Naive thymus-derived CD4-positive, alpha-beta T cell (primary cell): ENCODE results near the gene MT1F. TPM values are rescaled to one million over a fixed set of nuclear protein-coding genes. Genes with fewer than 3 reads are reported as not detected.

ENCODE experiments used
- ATAC-seq: fragments of 150-1000 bp; cut with Tn5 transposase; 2 replicates; pipeline ENCODE4 v1.10.0; 2021; ENCODE audit warnings: mild to moderate bottlenecking, moderate library complexity
- CTCF ChIA-PET: fragments of 350-600 bp; sonication (Branson Sonifier 250); formaldehyde crosslinking; loops from one replicate; lab custom pipeline; 2021; ENCODE audit warnings: antibody characterized with exemption; lab: Charles Lee
- POLR2A ChIA-PET: fragments of 350-600 bp; sonication (Branson Sonifier 250); formaldehyde crosslinking; loops from one replicate; lab custom pipeline; 2021; ENCODE audit warnings: antibody characterized with exemption, inconsistent platforms; lab: Charles Lee
- DNase-seq, 9 donors: peaks; one replicate each; pipeline versions ENCODE4 v3.0.0 to v3.0.0-alpha.2; 2020 to 2022; ENCODE audit warnings: mixed read lengths in 1 of 9
- H3K27ac ChIP-seq: one replicate; pipeline ENCODE4 v1.7.0; 2013; ENCODE audit warnings: mild to moderate bottlenecking, low read depth, low read length, moderate library complexity
- H3K27me3 ChIP-seq, 2 donors: one replicate each; pipeline ENCODE4 v1.7.0; 2013; ENCODE audit warnings: low read length in 2 of 2, mild to moderate bottlenecking in 2 of 2, moderate library complexity in 2 of 2; ENCODE audit not compliant: control insufficient read depth in 2 of 2, insufficient read depth in 2 of 2
- H3K36me3 ChIP-seq, 3 experiments: 1 replicate in 2 of 3; 2 replicates in 1 of 3; pipeline ENCODE4 v1.7.0; 2013; ENCODE audit warnings: low read length in 3 of 3, mild to moderate bottlenecking in 3 of 3, moderate library complexity in 1 of 3; ENCODE audit not compliant: insufficient read depth in 3 of 3, control insufficient read depth in 2 of 3
- H3K4me1 ChIP-seq, 2 donors: one replicate each; pipeline ENCODE4 v1.7.0; 2013; ENCODE audit warnings: low read length in 2 of 2, mild to moderate bottlenecking in 2 of 2, moderate library complexity in 1 of 2; ENCODE audit not compliant: control insufficient read depth in 2 of 2, insufficient read depth in 2 of 2
- H3K4me3 ChIP-seq: 2 replicates; pipeline ENCODE4 v1.7.0; 2013; ENCODE audit warnings: mild to moderate bottlenecking, low read length
- H3K9me3 ChIP-seq, 3 experiments: 1 replicate in 2 of 3; 2 replicates in 1 of 3; pipeline ENCODE4 v1.7.0; 2013; ENCODE audit warnings: low read length in 3 of 3; ENCODE audit not compliant: control insufficient read depth in 2 of 3
- H3K27ac Mint-ChIP-seq, 9 donors: one replicate each; pipeline ENCODE4 v1.8.0; 2020 to 2022; ENCODE audit warnings: mixed read lengths in 9 of 9, mild to moderate bottlenecking in 8 of 9, moderate library complexity in 5 of 9, inconsistent platforms in 2 of 9
- H3K27me3 Mint-ChIP-seq, 5 donors: one replicate each; pipeline ENCODE4 v1.8.0; 2021 to 2022; ENCODE audit warnings: mixed read lengths in 5 of 5, mild to moderate bottlenecking in 1 of 5
- H3K36me3 Mint-ChIP-seq, 5 donors: one replicate each; pipeline ENCODE4 v1.8.0; 2020 to 2022; ENCODE audit warnings: mixed read lengths in 5 of 5, mild to moderate bottlenecking in 3 of 5, inconsistent platforms in 1 of 5
- H3K4me1 Mint-ChIP-seq, 7 donors: one replicate each; pipeline ENCODE4 v1.8.0; 2020 to 2022; ENCODE audit warnings: mixed read lengths in 7 of 7, mild to moderate bottlenecking in 3 of 7, inconsistent platforms in 1 of 7
- H3K4me3 Mint-ChIP-seq, 10 donors: one replicate each; pipeline ENCODE4 v1.8.0; 2020 to 2022; ENCODE audit warnings: mild to moderate bottlenecking in 10 of 10, mixed read lengths in 10 of 10, moderate library complexity in 6 of 10, inconsistent platforms in 2 of 10
- H3K9me3 Mint-ChIP-seq, 11 donors: one replicate each; pipeline ENCODE4 v1.8.0; 2020 to 2022; ENCODE audit warnings: mixed read lengths in 11 of 11, mild to moderate bottlenecking in 4 of 11, inconsistent platforms in 1 of 11, moderate library complexity in 1 of 11
- intact Hi-C, 2 donors: fragments of 100-400 bp; cut with micrococcal nuclease; formaldehyde crosslinking; loops; one replicate each; pipeline ENCODE4 v1.15.1; 2023
- polyA plus RNA-seq, 2 donors: library from polyadenylated mRNA; unstranded; fragments of 300-500 nt; fragmentation: Illumina TruSeq; gene quantifications; one replicate each; pipeline ENCODE4 v1.2.3, GENCODE V29; 2021
- total RNA-seq, 6 experiments: library from RNA in 5 of 6; stranded (reverse) in 5 of 6; gene quantifications; 1 replicate in 5 of 6; 2 replicates in 1 of 6; pipeline ENCODE4 v1.2.3 and lab custom pipeline; 2021 to 2026

Gene MT1F
- total and polyA plus RNA-seq, 7 experiments from 2014 or later: 5.6 to 42.4 (median 8.9) TPM

DNA sequence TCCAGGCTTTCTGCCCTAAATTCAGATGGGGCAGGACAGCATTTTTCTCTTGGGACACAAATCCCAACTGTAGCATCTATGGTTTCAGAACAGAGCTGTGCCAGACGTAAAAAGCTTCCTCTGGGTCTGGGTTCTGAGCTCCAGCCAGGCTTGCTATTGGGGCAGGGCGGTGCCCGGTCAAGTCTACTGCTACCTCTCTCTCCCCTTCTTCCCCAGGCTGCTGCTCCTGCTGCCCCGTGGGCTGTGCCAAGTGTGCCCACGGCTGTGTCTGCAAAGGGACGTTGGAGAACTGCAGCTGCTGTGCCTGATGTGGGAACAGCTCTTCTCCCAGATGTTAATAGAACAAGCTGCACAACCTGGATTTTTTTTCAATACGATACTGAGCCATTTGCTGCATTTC, 24.2 kb upstream of the MT1F start:
- peaks cover 0 to 4% (median 0%) of the 10 kb centered on the region in 11 donors for H3K9me3 Mint-ChIP-seq
- H3K4me3 Mint-ChIP-seq: peak overlapping the region in 3 of 10 donors; percentile 66 to 85 (median 71)
- H3K4me1 Mint-ChIP-seq: peaks cover 18 to 48% (median 28%) of the 10 kb centered on the region in 7 donors
- Histone ChIP-seq H3K9me3 (no peaks in the 10 kb centered on the region), H3K36me3 (no peaks in the 10 kb centered on the region), H3K4me1 (peaks cover 4 to 10% of the 10 kb centered on the region in 2 donors), H3K27ac (no peak overlapping the region), H3K4me3 (no peak overlapping the region), H3K27me3 (peaks cover 3 to 38% of the 10 kb centered on the region in 2 donors)
- ATAC-seq: no peak
- H3K36me3 Mint-ChIP-seq: peaks cover 0 to 4% (median 0%) of the 10 kb centered on the region in 5 donors
- no peak for DNase-seq
- POLR2A ChIA-PET: no interaction called here
- H3K27ac Mint-ChIP-seq: no peak overlapping the region
- CTCF ChIA-PET: no interaction called here
- peaks cover 72 to 82% (median 75%) of the 10 kb centered on the region in 5 donors for H3K27me3 Mint-ChIP-seq
- intact Hi-C loops: no loop called here

DNA sequence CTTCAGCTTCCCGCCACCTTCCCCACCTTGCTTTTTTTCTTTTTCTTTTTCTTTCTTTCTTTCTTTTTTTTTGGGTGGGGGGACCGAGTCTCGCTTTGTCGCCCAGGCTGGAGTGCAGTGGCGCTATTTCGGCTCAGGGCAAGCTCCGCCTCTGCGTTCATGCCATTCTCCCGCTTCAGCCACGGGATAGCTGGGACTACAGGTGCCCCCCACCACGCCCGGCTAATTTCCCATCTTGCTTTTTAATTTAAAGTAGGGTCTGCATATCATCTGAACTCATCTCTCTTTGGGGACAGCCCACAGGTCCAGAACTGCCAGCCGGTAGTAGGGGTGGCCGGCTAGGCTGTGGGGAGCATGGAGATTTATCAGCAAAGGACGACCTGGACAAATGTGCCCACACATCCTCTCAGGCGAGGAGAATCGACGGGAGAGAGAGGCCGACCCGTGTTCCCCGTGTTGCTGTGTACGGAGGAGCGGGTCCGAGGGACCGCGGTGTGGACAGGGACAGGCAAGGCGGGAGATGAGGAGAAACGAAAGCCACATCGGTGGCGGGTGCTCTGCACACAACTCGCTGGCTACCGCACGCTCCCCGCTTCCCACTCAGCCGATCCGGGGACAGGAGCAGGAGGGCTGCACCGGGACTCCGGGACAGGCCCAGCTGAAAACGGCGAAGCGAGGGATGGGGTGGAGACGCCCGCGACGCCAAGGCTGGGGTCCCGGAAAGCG, 22.9 kb upstream of the MT1F start:
- intact Hi-C loops: no loop called here
- peaks cover 82 to 91% (median 85%) of the 10 kb centered on the region in 5 donors for H3K27me3 Mint-ChIP-seq
- peaks cover 0 to 4% (median 0%) of the 10 kb centered on the region in 11 donors for H3K9me3 Mint-ChIP-seq
- no peak for ATAC-seq
- no peak for DNase-seq
- Histone ChIP-seq H3K36me3 (no peaks in the 10 kb centered on the region), H3K27ac (no peak overlapping the region), H3K4me1 (peaks cover 4 to 10% of the 10 kb centered on the region in 2 donors), H3K27me3 (peaks cover 7 to 38% of the 10 kb centered on the region in 2 donors), H3K4me3 (no peak overlapping the region), H3K9me3 (no peaks in the 10 kb centered on the region)
- peaks cover 20 to 50% (median 28%) of the 10 kb centered on the region in 7 donors for H3K4me1 Mint-ChIP-seq
- peaks cover 0 to 4% (median 0%) of the 10 kb centered on the region in 5 donors for H3K36me3 Mint-ChIP-seq
- peak overlapping the region; percentile 39 to 83 (median 73) for H3K4me3 Mint-ChIP-seq
- POLR2A ChIA-PET: interaction anchor here (1.0 kb wide), 1 partner anchor 9 kb away, joined by 5 read pairs; no protein-coding TSS in a partner anchor
- CTCF ChIA-PET: interaction anchor here (0.7 to 1.6 kb wide), 3 partner anchors 11 to 156 kb away, joined by 3 read pairs; no protein-coding TSS in a partner anchor
- H3K27ac Mint-ChIP-seq: no peak overlapping the region

GRCh38 chr16:56635441-56635967, 22.3 kb upstream of the MT1F start:
- Histone ChIP-seq H3K27me3 (peaks cover 7 to 38% of the 10 kb centered on the region in 2 donors), H3K9me3 (no peaks in the 10 kb centered on the region), H3K4me3 (no peak overlapping the region), H3K27ac (no peak overlapping the region), H3K4me1 (peaks cover 4 to 10% of the 10 kb centered on the region in 2 donors), H3K36me3 (no peaks in the 10 kb centered on the region)
- POLR2A ChIA-PET: no interaction called here
- Mint-ChIP-seq H3K4me3 (peak overlapping the region; percentile 48 to 83 (median 70)), H3K36me3 (peaks cover 0 to 4% (median 0%) of the 10 kb centered on the region in 5 donors), H3K27me3 (peaks cover 83 to 94% (median 89%) of the 10 kb centered on the region in 5 donors), H3K27ac (no peak overlapping the region), H3K4me1 (peaks cover 20 to 48% (median 28%) of the 10 kb centered on the region in 7 donors), H3K9me3 (peaks cover 0 to 4% (median 0%) of the 10 kb centered on the region in 11 donors)
- CTCF ChIA-PET: interaction anchor here (0.9 to 1.6 kb wide), 2 partner anchors 11 to 27 kb away, joined by 3 read pairs; no protein-coding TSS in a partner anchor
- DNase-seq: no peak
- intact Hi-C loops: no loop called here
- no peak for ATAC-seq

DNA sequence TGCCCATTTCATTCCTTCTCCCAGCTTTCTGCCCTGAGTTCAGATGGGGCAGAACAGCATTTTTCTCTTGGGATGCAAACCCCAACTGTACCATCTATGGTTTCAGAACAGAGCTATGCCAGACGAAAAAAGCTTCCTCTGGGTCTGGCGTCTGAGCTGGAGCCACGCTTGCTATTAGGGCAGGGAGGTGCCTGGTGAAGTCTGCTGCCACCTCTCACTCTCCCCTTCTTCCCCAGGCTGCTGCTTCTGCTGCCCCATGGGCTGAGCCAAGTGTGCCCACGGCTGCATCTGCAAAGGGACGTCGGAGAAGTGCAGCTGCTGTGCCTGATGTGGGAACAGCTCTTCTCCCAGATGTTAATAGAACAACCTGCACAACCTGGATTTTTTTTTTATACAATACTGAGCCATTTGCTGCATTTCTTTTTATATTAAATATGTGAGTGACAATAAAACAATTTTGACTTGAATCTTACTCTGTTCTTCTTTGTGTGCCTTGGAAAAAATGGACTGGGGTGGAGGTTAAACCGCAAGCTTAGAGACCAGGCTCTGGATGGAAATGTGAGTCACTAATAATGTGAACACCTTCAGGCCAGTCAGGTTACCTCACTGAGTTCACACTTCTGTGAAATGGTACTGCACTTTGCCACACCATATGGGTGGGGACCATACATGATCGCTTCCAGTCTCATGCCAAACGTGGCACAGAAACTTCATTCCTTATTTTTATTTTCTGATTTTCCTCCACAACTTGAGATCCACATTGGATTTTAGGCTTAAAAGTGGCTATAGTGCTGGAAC, 20.9 kb upstream of the MT1F start:
- Mint-ChIP-seq H3K4me3 (peak overlapping the region in 1 of 10 donors; percentile 57), H3K36me3 (peaks cover 0 to 2% (median 0%) of the 10 kb centered on the region in 5 donors), H3K27ac (no peak overlapping the region), H3K4me1 (peaks cover 18 to 43% (median 29%) of the 10 kb centered on the region in 7 donors), H3K27me3 (peaks cover 79 to 92% (median 85%) of the 10 kb centered on the region in 5 donors), H3K9me3 (peaks cover 0 to 6% (median 0%) of the 10 kb centered on the region in 11 donors)
- Histone ChIP-seq H3K27ac (no peak overlapping the region), H3K36me3 (no peaks in the 10 kb centered on the region), H3K27me3 (peaks cover 7 to 35% of the 10 kb centered on the region in 2 donors), H3K4me3 (no peak overlapping the region), H3K4me1 (peaks cover 4 to 10% of the 10 kb centered on the region in 2 donors), H3K9me3 (no peaks in the 10 kb centered on the region)
- intact Hi-C loops: no loop called here
- POLR2A ChIA-PET: interaction anchor here (1.1 kb wide), 1 partner anchor 28 kb away, joined by 3 read pairs; the partner anchor contains the start of gene MT2A
- no peak for ATAC-seq
- CTCF ChIA-PET: interaction anchor here (0.6 to 1.3 kb wide), 3 partner anchors 9 to 142 kb away, joined by 3 to 4 read pairs (median 3); no protein-coding TSS in a partner anchor
- no peak for DNase-seq

GRCh38 chr16:56637814-56638750, 19.7 kb upstream of the MT1F start, which contains the start of gene MT1A:
Gene MT1A, plus strand, starts transcription at chr16:56638666. Its CDS starts 73 bp downstream, at chr16:56638739.
- POLR2A ChIA-PET: interaction anchor here (0.9 kb wide), 1 partner anchor 11 kb away, joined by 4 read pairs; no protein-coding TSS in a partner anchor
- Histone ChIP-seq H3K4me1 (peaks cover 0 to 14% of the 10 kb centered on the region in 2 donors), H3K36me3 (no peaks in the 10 kb centered on the region), H3K4me3 (no peak within 1 kb of the TSS), H3K27ac (no peak within 1 kb of the TSS), H3K9me3 (no peaks in the 10 kb centered on the region), H3K27me3 (peaks cover 7 to 23% of the 10 kb centered on the region in 2 donors)
- peak within 1 kb of the TSS in 7 of 10 donors; percentile 42 to 86 (median 54) for H3K4me3 Mint-ChIP-seq
- intact Hi-C loops: no loop called here
- H3K9me3 Mint-ChIP-seq: peaks cover 0 to 6% (median 0%) of the 10 kb centered on the region in 11 donors
- DNase-seq (peak in 1 of 9 donors; percentile 42), ATAC-seq (no peak)
- CTCF ChIA-PET: interaction anchor here (1.3 kb wide), 1 partner anchor 8 kb away, joined by 4 read pairs; no protein-coding TSS in a partner anchor
- peaks cover 71 to 94% (median 75%) of the 10 kb centered on the region in 5 donors for H3K27me3 Mint-ChIP-seq
- H3K36me3 Mint-ChIP-seq: peaks cover 0 to 2% (median 0%) of the 10 kb centered on the region in 5 donors
- peaks cover 22 to 50% (median 34%) of the 10 kb centered on the region in 7 donors for H3K4me1 Mint-ChIP-seq
- no peak within 1 kb of the TSS for H3K27ac Mint-ChIP-seq
